Right hindlimb (tissue), 1 donor: Measurements from ENCODE around the gene TSKU.
A peak's percentile ranks its signal among the peaks of the same experiment; 100 is the strongest.

Experiments used
- DNase-seq: peaks from one replicate; pipeline ENCODE4 v3.0.0-alpha.2; 2018

TSKU gene

GRCh38 chr11:76783294-76783895, at the start of gene TSKU:
Gene TSKU, plus strand, starts transcription at chr11:76783356. Its CDS starts 12,261 bp downstream, at chr11:76795617.
- DNase-seq, result peak; percentile 67

DNA sequence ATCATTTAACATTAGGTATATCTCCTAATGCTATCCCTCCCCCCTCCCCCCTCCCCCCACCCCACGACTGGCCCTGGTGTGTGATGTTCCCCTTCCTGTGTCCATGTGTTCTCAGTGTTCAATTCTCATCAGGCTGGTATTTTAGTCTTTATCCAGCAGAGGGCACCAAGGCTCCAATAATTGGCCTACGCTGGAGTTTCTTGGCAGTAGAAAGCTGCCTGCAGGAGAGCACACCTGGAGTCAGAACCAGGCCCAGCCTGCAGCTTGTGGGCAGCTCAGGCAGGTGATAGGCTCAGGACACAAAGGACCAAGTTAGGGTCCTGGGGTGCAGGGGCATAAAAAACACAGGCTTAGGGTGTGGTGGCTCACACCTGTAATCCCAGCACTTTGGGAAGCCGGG, 49.2 kb upstream of the TSKU start:
- DNase-seq, result peak; percentile 64

- no peak for DNase-seq
Observed at GRCh38 chr11:76734456-76735420, 48.4 kb upstream of the TSKU start.

GRCh38 chr11:76735841-76736240, 47.3 kb upstream of the TSKU start:
- no peak for DNase-seq

DNA sequence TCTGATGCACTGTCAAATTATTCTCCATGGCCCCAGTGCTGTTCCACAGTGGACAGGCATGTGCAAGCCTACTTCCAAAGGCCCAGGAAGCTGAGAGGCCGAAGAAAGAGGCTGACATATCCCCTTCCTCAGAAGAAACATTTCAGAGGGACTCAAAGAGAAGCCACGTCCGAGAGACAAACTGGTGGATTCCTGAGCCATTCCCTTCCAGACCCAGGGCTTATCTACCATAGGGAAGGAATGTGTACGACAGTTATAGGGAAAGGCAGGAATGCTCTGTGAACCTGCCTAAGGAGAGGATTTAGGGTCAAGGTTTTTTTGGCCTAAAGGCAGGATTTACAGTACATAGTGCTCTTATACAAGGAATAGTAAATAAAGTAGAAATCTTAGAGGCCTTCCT, 46.9 kb upstream of the TSKU start:
- no peak for DNase-seq

DNA sequence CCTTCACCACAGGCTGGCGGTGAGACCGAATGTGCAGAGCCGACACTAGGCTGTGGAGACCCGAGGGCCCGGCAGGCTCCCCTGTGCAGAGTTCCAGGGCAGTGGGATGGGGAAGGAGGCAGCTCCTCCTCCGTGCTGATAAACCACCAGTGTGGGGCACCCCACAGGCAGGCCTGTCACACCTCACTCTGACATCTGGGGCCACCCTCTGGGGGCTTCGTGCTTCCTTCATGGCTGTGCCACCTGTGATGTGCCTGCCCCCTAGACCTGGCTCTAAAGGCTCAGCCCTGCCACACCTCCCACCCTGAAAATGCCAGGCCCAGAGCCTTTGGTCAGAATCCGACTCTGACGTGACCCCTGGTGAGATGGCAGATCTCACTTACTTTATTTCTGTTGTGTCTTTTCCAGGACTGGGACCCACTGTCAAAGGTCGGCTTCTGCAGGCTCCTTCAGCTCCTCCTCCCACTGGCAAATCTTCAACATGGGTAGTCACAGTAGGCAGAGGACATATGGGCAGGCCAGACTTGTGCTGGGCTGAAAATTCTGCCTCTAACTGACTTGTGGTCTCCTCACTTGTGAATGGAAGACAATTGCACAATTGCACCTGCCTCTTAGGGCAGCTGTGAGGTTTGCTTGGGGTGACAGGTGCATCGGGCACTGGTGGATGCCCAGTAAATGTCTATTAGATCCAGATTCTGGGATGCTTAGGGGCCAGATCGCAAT, 46.2 kb upstream of the TSKU start:
- no peak for DNase-seq

GRCh38 chr11:76738618-76739240, 44.4 kb upstream of the TSKU start:
- DNase-seq, result no peak

DNA sequence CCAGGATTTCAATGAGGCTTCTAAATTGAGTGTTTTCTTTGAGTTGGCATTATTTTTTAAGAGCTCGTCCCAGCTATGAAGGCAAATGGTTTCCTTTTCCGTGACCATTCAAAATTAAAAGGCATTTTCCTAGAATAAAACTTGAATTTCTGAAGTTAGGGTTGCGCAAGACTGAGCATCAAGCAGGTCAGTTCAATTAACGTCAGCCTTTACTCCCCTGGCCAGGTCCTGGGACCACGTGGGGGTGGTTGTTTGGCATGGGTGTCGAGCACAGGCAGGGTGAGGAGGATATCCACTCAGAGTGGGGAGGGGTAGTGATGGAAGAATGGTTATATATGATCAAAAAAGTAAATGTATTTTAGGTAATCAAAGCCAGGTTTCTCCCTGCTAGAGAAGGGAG, 43.4 kb upstream of the TSKU start:
- DNase-seq, result no peak

GRCh38 chr11:76740772-76741171, 42.4 kb upstream of the TSKU start:
- no peak for DNase-seq

- DNase-seq, result no peak
Observed at GRCh38 chr11:76742902-76743301, 40.3 kb upstream of the TSKU start.

DNA sequence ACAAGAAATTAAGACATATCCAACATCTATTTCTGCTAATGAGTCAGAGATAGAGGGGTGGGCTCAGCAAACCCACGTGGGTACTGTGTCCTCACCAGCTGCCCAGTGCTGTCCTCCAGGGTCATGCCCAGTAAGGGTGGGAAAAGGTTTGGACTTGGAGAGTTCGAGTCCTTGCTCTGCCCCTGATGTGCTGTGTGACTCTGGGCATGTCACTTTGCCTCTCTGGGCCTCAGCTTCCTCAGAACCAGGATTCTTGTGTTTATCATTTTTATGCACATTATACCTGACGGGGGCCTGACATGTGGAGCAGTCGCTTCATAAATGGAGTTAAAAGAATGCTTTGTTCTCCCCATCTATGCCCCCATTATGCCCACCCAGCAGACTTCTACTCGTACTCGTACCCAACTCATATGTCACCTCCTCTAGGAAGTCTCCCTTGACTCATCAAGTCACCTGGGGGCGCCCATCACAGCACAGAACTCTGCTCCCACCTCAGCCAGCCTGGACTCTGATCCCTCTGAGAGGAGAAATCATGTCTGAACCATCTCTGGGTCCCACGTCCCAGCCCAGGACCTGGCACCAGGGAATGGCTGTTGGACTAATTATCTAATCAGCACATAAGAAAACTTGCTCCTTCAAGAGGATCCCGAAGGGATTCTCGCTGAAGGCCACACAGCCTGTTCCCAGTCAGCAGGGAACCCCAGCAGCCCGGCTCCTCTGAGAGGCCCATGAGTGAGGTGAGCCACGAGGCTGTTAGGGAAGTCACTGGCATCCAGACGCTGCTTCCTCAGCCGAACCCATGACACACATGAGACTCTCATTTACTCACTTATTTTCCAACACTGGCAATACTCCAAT, 38.7 kb upstream of the TSKU start:
- no peak for DNase-seq

DNA sequence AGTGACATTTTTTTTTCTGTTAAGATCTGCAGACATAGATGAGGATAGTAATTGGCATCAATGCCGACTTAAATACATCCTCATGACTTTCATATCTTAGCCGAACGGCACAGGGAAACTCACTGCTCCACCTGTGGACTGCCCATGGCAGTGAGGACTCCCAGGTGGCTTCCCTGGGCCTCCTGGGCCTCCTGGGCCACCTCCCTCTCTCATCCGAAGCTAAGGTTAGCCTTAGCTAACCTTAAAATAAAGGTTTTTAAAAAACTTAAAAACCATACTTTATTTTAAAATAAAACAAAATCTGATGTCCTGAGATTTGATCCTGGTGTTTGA, 38.1 kb upstream of the TSKU start:
- no peak for DNase-seq

GRCh38 chr11:76745561-76746207, 37.5 kb upstream of the TSKU start:
- no peak for DNase-seq

GRCh38 chr11:76747153-76747914, 35.8 kb upstream of the TSKU start:
- no peak for DNase-seq

DNA sequence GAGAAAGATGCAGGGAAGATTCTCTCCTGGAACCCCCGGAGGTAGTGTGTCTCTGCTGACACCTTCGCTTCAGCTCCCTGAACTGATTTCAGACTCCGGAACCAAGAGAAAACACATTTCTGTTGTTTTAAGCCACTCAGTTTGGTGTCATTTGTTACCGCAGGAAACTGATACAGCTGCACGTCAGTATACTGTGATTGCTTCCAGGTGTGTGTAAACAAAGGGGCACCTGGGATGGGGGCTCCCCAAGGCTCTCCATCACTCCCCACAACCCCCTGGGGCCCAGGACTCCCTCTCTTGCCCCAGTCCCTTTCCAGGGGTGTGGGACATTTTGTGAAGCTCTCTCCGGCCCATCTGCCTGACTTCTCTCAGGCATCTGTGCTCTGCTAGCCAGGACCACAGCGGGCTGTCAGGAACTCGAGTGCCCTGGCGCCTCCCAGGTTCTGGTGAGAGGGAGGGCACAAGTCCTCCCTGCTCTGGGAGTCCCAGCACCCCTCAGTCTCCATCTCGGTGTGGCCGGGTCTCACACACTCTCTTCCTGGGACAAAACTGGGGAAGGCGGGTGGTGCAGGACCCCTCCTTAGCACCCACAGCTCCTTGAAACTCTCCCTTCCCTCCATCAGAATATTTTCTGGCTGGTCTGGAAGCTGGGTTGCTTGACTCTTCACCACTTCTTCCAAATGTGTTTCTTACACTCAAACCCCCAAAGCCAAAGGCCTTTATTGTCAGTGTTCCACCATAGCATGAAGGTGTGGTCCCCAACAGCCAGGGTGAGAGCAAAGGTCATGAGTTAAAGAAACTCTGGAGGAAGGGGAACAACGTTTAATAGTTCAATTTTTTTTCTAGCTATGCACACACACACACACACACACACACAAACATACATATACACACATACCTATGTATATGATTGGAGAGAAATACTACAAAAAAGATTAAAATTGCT, 35.0 kb upstream of the TSKU start:
- no peak for DNase-seq

DNA sequence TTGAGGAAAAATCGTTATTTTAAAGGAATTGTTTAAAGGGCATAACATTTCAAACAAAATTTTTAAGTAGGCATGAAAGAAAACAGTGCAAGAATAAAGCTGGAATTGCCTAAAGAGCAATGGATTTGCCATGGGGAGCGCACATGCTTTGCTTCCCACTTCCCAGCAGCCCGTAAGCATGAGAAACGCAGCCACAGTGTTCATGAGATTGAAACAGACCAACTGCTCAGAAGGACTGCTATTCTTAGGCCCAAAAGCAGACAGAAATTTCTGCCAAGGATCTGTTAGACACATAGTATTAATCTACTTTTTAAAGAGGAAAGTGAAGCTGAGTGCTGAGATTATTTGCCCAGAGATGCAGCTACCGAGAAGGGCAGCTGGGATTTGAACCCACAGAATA, 34.2 kb upstream of the TSKU start:
- no peak for DNase-seq

DNA sequence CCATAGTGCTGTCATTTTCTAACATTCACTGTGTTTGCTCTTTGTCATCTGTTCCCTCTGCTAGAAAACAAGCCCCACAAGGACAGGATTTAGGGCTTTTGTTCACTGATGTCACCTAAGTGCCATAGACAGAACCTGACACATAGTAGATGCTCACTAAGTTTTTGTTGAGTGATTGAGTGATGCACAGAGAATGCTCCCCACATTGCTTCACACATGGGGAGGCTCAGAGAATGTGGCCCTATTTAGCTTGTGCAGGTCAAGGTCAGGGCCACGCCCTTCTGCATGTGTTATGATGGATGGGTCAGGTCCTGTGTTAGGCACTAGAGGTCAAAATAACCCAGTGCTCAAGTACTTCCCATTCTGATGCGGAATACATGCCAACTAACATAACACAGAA, 33.1 kb upstream of the TSKU start:
- DNase-seq, result no peak

GRCh38 chr11:76750746-76751145, 32.4 kb upstream of the TSKU start:
- DNase-seq, result no peak

- peak; percentile 80 for DNase-seq
Observed at GRCh38 chr11:76752321-76753143, 30.6 kb upstream of the TSKU start.
